Ureter (tissue), 1 donor: ENCODE data around the gene ZNF319. TPM values are rescaled to one million over a fixed set of nuclear protein-coding genes. Genes with fewer than 3 reads are reported as not detected.
"Not testable (repeated sequence)": the region's sequence is repeated elsewhere in the genome, so short reads cannot be mapped to it uniquely, and the experiment has no call there.

Experiments used
- DNase-seq: peaks from one replicate; pipeline ENCODE4 v3.0.0-alpha.2; 2020; ENCODE audit warnings: low spot score
- total RNA-seq: library from RNA; stranded (reverse); gene quantifications from one replicate; pipeline ENCODE4 v1.2.4, GENCODE V29; 2023
- donor health status: DM: yes; HTN: yes; CAD: no.

Gene ZNF319
- total RNA-seq, 1 donor from 2014 or later = 24.7 TPM

DNA sequence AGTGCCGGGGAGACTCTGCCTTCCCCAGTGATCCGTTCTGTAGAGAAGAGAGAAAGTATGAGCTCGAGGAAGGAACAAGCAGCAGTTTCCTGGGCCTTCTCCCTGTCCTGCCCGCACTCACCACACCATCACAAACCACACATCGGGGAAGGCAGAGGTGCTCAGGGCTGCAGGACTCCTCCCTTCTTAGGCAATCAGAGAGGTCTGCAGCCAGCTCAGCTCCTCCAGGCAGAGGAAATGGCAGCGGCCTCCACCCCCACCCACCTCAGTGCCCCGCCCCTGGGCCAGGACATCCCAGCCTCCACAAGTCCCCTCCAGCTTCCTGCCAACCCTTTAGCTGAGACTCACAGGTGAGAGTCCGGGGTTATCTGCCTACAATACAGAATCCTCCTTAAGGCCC is 2.0 kb downstream of the ZNF319 start:
- DNase-seq = peak; percentile 80

DNA sequence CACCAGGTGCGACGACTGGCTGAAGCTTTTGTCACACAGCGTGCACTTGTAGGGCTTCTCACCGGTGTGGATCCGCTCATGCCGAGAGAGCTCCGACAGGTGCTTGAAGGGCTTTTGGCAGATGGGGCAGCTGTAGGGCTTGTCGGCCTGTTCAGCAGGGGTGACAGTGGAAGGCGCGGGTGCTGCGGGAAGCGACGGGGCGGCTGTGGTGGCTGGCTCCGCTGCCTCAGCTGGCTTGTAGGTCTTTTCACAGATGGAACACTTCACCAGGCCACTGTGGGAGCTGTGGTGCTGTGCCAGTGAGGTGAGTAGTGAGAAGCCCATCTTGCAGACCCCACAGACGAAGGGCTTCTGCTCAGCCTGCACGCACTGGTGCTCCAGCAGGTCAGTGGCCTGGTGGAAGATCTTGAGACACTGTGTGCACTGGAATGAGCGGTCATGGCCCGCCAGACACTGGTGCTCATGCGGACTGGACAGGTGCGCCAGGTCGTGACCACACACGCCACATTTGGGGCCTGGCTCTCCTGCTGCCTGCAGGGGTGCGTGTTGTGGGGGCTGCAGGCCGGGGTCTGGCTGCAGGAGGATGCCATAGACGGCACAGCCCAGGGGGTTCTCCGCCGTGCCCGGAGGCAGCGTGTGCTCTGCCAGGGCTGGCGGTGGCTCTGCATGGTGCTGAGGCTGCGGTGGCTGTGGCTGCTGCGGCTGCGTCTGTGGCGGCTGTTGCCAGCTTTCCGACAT is 2.8 kb downstream of the ZNF319 start:
- no peak for DNase-seq

DNA sequence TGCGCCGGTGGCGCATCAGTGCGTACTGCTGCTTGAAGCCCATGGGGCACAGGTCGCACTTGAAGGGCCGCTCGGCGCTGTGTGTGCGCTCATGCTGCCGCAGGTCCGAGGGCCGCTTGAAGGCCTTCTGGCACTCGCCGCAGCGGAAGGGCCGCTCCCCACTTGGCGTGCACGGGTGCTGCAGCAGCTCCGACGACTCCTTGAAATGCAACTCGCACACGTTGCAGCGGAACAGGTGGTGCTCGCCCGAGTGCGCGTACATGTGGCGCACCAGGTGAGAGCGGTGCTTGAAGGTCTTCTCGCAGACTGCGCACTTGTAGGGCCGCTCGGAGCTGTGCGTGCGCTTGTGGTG is 3.3 kb downstream of the ZNF319 start:
- no peak for DNase-seq

DNA sequence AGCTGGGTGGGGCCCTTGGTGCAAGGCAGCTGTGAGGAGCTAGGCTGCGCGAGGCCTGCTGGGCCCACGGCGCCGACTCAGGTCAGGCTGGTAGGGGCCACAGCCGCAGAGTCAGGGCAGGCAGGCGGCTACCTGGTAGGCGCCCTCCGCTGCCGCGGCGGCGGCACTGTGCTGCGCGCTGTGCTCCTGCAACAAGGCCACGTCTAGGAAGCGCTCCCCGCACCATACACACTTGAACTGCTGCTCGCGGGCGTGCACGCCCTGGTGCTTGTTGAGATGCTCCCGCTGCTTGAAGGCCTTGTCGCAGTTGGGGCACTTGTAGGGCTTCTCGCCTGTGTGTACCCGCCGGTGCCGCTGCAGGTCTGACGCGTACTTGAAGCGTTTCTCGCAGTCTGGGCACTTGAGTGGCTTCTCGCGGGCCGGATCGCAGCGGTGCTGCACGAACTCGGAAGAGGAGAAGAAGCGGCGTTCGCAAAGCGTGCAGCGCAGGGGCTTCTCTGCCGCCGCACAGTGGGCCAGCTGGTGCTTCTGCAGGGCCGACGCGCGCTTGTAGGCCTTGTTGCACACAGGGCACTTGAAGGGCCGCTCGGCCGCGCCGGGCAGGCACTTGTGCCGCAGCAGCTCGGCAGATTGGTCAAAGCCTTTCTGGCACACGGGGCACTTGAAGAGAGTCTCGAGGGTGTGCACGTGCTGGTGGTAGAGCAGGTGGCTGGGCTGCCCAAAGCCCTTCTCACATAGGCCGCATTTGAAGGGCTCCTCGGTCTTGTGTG is 3.9 kb downstream of the ZNF319 start:
- DNase-seq = no peak

DNA sequence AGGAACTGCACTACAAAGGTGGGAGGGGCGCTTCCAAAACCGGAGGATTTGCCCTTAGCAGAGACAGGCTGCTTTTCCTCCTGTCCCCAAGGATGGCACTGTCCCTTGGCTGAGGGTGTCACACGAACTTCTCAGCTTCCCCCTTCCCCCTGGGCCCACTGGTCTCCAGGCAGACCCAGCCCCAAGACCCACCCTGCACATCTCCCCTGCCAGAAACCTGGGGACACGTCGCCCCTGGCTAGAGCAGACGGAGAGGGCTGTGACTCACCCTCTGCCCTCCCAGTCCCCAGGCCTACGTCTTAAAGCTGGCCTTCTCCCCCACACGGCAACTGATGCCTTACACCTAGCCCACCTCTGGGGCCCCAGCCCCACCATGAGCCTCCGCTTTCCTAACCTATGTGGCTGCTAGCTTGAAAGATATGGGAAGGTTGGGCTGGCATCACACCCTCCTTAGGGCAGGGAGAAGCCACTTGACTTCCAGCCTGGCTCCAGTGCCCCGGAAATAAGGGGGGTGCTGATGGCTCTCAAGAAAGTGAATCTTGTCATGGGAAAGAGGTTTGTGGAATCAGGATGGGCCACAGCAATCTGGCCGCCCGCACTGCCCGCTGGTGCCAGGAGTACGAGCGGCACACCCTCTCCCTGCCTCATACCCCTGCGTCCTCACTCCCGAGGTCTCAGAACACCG is 4.6 kb downstream of the ZNF319 start:
- DNase-seq = no peak

DNA sequence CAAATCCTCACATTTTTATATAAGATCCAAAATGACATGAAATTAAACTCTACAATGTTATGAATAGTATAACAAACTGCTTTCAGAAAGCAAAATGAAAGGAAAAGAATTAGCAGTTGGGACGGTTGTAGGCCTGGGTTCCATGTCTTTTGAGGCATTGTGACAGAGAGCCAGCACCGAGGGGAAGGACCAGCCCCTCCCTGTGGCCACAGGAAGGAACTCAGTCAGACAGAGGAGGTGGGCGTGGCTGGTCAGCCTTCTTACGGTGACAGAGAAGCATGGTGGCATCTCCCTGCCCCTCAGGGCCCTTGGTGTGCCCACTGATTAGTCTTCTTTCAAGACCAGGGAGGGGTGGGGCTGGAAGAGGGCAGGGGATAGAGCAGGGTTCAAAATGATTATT is 5.7 kb downstream of the ZNF319 start:
- peak; percentile 74 for DNase-seq

DNA sequence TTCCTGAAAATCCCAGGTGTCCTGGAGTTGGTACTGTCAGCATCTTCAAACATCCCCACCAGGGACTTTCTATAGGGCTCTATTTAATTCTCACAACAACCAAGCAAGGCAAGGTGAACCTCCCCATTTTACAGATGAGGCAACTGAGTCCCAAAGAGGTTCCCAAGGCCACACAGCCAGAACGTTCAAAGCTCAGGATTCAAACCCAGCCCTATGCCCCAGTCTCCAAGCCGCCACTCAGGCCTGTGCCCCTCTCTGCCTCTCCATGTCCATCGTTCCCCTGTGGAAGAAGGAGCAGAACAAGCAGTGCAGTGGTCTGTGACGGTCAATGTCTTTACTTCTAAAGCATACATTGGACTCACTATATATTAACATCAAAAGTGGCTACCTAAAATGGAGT is 6.1 kb downstream of the ZNF319 start:
- no peak for DNase-seq

DNA sequence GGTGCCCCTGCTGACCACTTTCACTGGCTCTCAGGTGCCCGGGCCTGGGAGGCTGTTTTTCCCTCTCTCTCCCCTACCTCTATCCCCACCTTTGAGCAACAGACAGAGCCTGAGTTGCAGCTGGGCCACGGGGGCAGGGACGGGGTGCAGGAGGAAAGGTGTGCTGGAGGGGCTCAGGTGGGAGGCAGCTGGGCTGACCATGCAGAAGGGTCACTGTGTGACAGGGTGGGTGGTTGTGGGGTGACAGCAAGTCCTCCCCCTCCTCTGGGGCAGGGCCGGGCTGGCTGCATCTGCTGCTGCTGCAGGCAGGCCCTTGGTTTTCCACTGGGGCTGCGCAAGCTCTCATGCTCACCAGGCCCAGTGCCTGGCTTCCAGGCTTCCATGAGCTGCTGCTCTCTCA is 6.6 kb downstream of the ZNF319 start:
- DNase-seq = no peak

DNA sequence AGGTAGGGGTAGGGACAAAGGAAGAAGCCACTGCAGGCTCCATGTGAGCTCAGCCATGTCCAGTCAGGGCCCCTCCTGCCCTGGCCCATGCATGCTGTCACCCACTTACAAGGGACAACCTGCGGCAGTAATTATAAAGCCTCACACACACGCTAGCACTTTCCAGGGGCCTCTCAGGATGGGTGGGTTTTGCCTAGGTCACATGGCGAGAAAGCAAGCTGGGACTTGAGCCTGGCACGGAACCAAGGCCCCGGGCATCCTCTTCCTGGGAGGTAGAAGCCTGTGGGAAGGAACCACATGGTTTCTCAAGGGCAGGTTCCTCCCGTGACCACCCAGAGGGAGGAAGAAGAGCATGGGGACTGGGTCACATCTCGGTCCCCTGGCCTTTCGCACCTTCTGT is 7.0 kb downstream of the ZNF319 start:
- peak; percentile 84 for DNase-seq

DNA sequence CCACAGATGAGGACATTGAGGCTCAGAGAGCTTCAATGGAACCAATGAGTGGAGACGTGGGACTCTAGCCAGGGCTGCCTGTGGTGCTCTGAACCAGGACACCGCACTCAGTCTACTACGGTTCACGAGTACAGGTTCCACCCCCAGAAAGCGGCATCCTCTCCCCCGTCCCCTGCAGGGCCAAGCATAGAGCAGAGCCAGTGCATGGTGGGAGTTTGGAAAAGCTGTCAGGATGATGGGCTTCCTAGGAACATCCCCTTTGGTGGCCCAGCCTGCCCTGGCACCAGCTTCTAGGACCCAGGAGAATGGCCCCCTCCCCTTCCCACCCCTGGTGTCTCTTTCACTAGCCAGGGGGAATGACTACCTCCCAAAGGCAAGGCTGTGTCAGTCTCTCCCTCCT is 8.4 kb downstream of the ZNF319 start:
- no peak for DNase-seq

DNA sequence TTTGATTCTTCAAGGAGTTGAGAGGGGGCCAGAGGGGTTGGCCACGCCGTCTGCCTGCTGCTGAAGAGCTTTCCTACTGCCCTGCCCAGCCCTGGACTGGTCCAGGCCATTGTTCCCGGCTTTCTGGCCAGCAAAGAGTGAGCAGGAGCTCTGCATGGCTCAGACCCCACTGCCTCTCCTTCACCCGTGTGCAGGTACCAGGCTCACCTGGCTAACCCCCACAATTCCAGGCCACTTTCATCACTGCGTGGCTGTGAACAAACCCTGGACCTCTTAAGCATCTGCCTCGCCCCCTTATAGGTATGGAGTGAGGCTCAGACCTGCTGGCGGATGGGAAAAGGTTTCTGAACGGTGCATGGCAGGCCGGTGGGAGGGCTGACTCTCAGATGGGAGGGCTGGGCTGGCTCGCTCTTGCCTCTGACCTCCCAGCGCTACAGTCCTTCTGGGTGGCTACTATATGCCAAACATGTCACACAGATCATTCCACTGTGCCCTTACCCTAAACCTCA is 8.9 kb downstream of the ZNF319 start:
- no peak for DNase-seq

DNA sequence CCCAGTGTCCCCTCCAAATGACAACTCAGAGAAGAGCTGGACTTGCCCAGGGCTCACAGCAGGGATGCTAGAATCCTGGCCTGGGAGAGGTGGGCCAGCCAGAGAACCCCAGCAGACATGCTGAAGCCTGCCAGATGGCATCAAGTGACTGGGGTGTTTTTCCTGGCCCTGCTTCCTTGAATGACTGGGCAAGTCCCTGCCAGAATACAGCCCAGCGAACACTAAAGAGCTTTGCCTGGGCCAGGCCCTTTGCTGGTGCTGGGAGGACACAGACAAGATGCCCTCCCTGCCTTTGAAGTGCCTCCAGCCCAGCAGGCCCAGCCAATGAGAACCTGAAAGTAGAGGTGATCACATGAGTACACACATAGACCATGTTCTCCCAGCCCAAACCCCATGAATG is 11.5 kb downstream of the ZNF319 start:
- DNase-seq = peak; percentile 88

DNA sequence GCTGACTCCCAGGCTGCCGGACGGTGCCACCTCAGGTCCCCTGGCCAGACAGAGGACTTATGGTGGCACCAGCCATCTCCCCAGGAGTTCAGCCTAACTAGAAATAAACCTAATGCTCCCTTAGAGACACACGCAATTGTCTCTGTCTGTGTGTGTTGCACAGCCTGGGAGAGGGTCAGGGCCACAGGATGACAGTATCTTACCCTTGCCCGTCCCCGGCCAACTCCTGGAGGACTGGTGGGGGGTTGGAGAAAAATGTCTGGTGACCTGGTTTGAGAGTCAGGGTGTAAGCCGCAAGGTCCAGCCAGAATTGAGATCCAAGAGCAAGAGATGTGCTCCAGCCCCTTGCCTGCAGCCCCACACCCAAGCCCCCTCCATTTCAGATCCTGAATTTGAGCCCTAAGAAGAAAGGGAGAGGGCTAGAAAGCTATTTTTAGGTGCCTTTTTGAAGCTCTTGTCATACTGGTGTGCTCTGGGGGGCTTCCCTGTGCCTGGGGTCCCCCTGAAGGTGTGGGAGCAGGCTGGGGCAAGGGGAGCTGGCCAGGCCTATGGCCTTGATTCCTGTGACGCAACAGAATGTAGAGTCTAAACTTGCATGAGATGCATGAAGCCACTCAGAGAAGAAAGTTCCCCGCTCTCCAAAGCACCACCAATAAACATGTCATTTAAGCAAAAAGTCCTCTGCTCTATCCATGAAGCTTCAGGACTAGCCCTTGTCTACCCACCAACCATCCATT is 12.9 kb downstream of the ZNF319 start:
- no peak for DNase-seq

DNA sequence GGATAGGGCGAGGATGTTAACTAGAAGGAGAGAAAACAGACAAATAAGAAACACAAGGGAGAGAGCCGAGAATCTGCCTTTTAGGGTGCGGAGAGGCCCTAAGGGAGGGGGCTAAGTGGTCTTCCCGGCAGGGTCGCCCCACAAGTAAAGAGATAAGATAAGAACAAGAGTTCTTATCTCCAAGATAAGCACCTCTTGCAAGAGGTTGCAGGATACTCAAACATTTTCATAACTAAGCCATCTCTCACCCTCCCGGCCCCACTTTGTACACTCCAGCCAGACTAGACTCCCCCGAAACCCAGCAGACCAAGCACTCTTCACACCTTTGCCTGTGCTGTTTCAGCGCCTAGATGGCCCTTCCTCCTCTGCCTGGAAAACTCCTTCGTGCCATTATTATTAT is 14.3 kb downstream of the ZNF319 start:
- no peak for DNase-seq

DNA sequence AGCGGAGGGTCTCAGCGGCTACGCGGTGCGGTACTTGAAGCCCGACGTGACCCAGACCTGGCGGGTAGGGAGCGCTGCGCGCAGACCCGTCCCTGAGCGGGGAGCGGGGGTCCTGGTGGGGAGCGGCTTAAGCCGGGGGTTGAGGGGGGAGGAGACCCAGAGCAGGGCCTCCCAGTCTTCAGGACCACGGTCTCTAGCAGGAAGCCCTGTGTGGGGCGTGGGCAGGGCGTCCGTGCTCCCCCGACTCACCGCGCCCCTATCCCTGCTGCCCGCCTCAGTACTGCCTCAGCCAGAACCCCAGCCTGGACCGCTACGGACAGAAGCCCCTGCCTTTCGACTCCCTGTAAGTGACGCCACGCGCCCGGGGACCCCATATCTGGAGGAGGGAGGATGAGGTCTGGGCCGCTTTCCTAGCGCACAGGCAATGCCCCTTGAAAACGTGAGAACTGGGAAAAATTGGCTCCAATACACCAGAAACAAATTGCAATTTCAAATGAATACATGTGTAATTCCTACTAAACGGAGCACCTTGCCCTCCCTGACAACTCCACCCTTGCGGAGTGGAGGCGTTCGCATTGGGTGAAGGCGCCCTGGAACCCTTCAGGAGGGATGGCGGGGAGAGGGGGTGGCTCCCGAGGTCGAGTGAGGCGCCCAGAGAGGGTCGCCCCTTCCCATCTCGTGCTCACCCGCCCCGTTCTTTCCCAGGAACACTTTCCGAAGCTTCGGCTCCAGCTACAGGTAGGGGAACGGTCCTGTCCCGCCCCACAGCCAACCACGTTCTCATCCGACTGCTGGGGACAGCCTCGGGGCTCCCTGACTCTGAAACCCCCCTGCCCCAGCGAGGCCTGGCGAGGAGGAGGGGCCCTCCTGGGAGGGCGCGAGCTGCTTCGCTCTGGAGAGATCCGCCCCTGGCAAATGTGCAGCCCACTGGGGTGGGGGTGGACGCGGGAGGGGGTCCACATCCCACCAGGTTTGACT is 15.0 kb downstream of the ZNF319 start:
- peak; percentile 46 for DNase-seq

DNA sequence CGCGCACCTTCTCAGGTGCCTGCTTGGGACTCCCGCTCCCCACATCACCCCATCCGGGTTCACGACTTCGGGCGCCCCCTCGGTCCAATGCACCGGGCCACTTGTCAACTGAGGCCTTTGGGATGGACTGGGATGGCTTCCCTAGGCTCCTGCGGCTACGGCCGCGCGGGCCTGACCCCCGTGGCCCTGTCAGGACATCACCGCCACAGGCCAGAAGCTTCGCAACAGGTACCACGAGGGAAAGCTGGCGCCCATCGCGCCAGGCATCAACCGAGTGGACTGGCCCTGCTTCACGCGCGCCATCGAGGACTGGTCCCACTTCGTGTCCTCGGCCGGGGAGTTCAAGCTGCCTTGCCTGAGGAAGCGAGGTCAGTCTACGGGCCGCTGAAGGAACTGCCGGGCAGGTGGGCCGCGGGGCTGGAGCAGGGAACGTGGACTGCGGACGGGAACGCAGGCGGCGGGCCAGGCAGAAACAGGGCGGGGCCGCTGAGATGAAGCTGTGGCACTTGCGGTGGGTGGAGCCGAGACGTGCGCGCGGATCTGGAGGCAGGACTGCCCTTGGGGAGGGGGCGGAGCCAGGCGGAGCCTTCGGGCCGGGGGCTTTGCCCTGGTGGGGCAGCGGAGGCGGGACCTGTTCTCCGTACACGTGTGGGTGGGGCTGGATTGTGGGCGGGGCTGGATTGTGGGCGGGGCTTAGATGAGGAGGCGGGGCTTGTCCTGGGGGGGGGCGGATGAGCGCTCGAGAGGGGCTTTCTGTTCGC is 15.8 kb downstream of the ZNF319 start:
- peak; percentile 93 for DNase-seq

DNA sequence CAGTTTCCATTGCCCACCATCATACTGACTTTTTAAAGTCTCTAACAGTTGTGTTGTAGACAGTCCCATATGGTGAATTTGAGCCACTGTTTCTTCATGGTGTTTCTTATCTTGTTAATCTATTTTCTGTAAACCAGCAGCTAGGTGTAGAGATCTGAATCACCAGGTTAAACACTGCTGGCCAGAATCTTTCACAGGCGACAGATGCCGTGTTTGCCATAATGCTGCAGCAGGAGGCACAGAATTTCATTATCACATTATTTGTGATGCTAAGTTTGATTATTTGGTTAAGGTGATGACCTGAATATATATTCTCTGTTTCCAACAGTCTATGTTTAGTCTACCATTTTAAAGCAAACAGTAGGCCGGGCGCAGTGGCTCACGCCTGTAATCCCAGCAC is 18.1 kb downstream of the ZNF319 start:
- no peak for DNase-seq

DNA sequence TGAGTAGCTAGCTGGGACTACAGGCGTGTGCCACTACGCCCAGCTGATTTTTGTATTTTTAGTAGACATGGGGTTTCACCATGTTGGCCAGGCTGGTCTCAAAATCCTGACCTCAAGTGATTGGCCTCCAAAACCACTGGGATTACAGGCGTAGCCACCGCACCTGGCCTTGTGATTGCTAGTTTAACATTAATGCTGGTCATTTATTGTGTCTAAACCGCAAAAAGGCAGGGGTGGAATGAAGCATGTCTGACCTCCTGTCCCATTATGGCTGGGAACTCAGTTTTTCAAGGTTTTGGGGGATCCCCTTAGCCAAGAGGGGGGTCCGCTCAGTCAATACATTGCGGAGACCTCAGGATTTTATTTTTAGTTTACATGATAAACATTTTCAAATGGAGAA is 18.8 kb downstream of the ZNF319 start:
- no peak for DNase-seq

DNA sequence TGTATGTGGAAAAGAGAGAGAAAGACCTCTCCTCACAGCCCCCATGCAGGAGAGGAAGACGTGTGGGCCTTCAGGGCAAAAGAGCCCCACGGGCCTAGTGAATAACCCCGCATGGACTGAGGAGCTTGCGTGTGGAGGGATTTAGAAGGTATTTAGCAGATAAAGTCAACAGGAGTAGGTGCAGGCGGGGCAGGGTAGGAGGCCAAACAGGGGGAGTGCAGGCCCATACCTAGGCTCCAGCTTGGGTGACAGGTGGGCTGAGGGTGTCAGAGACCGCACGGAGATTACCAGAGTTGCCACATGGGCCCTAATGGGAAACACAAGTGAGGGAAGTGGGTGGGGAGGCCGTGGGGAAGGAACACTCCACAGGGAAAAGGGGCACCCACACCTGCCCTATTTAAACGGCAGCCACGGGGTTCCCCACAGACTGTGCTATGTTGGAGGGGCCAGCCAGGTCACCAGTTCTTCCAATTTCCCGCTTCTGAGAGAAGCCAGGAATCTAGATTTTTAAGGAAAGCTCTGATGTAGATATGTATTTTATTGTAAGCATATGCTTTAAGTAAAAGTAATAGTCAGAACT is 21.4 kb downstream of the ZNF319 start:
- DNase-seq = no peak

DNA sequence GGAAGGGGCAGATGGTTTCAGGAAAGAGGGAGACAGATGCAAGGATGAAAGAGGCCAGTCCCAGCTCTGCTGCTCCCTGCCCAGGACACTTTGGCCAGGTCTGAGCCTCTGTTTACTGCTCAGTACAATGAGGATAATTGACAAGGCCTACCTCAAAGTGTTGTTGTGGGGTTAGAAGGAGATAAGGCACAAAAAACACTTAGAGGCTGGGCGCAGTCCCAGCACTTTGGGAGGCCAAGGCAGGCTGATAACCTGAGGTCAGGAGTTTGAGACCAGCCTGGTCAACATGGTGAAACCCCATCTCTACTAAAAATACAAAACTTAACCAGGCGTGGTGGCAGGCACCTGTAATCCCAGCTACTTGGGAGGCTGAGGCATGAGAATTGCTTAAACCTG is 22.4 kb downstream of the ZNF319 start:
- not testable (repeated sequence) for DNase-seq
